NCI-H2227 treated with DMSO at 0.1 percent for 48 hours (cell line): ENCODE results near the gene EDEM2.
"Not testable (repeated sequence)": the region's sequence is repeated elsewhere in the genome, so short reads cannot be mapped to it uniquely, and the experiment has no call there.

Experiments used
- DNase-seq: peaks from one replicate; lab custom pipeline; 2025; lab: John Stamatoyannopoulos, UW

EDEM2 gene, protein sequence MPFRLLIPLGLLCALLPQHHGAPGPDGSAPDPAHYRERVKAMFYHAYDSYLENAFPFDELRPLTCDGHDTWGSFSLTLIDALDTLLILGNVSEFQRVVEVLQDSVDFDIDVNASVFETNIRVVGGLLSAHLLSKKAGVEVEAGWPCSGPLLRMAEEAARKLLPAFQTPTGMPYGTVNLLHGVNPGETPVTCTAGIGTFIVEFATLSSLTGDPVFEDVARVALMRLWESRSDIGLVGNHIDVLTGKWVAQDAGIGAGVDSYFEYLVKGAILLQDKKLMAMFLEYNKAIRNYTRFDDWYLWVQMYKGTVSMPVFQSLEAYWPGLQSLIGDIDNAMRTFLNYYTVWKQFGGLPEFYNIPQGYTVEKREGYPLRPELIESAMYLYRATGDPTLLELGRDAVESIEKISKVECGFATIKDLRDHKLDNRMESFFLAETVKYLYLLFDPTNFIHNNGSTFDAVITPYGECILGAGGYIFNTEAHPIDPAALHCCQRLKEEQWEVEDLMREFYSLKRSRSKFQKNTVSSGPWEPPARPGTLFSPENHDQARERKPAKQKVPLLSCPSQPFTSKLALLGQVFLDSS

DNA sequence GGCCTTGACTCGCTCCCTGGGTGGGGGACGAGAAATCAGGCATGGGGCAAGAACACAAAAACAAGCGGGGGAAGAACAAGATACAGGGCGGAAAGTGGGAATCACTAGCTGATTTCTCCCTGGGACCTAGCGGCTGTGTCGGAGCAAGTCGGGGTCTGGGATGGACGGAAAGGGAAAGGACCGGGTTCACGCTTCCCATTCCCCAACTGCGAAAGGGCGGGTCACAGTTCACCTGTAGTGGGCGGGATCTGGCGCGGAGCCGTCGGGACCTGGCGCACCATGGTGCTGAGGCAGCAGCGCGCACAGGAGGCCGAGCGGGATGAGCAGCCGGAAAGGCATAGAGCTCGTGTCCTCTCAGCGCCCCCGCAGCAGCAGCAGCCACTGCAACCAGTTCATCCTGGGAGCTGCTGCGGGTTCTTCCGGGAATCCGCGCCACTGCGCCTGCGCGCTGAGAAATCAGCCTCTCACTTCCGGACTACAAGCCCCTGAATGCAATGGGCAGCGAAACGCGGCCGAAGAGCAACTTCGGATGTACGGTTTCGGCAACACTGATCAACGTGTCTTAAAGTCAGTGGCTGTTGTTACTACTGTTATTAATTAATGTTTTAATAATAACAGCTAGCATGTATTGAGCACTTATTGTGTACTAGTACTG is at the start of gene EDEM2:
TSS of gene EDEM2 (minus strand) at position 417 of the 655 bp plus-strand sequence. CDS start at position 339, 78 bp downstream.
- peak; percentile 95 for DNase-seq

DNA sequence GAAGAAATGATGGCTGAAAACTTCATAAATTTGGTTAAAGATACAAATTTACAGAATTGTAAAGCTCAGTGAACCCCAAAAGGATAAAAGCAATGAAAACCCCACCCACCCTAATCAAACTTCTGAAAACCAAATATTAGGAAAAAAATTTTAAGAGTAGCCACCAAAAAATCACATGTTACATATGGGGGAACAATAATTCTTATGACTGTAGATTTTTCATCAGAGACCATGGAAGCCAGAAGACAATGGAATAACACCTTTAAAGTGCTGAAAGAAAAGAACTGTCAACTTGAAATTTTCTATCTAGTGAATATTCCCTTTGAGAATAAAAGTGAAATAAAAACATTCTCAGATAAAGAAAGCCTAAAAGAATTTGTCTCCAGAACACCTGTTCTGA is 49.2 kb upstream of the EDEM2 start:
- DNase-seq = no peak

DNA sequence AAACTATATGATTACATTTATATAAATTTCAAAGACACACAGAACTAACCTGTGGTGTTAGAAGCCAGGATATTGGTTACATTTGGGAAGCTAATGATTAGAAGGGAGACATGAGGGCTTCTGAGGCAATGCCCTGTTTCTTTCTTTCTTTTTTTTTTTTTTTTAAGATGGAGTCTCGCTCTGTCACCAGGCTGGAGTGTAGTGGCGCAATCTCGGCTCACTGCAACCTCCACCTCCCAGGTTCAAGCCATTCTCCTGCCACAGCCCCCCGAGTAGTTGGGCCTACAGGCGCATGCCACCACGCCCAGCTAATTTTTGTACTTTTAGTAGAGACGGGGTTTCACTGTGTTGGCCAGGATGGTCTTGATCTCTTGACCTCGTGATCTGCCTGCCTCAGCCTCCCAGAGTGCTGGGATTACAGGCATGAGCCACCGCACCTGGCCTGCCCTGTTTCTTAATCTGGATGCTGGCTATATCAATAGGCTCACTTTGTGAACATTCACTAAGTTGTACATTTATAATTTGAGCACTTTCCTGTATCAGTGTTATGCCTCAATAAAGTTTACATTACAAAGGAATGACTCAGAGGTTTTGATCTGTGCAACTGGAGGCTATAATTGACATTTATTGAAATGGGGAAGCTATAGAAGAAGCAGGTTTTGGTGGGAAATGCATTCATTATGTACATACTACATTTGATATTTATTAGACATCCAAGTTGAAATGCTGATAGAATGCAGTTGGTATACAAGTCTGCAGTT is 46.1 kb upstream of the EDEM2 start:
- DNase-seq = not testable (repeated sequence)

DNA sequence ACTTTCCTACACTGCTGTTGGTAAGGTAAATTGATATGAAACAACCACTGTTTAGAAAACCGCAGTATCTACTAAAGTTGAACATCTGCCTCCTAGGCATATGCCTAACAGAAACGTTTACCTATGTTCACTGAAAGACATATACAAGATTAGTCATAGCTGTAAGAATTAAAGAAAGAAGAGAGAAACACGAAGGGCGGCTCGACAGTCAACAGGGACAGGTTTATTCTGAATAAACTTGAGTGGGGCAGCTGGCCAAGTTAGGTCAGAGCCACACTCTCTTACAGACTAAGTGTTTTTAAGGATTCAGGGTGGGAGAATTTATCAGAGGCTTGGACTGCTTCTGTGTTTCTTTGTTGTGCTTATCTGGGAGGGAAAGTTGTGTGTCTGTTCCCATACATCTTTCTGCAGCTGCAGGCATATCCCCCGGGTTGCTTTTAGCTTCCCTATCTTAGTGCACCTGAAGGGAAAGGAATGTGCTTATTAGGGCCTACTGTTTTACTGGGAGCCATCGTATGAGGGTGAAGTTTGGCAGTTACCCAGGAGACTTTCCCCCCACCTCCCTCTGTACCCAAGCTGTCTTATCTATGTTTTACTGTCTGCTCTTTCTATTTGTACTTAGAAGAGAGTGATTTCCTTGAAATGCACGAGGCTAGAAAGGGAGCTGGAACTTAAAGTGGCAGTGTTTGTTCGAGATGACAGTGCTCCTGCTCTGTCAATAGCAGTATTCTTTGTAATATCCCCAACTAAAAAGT is 45.2 kb upstream of the EDEM2 start:
- no peak for DNase-seq

DNA sequence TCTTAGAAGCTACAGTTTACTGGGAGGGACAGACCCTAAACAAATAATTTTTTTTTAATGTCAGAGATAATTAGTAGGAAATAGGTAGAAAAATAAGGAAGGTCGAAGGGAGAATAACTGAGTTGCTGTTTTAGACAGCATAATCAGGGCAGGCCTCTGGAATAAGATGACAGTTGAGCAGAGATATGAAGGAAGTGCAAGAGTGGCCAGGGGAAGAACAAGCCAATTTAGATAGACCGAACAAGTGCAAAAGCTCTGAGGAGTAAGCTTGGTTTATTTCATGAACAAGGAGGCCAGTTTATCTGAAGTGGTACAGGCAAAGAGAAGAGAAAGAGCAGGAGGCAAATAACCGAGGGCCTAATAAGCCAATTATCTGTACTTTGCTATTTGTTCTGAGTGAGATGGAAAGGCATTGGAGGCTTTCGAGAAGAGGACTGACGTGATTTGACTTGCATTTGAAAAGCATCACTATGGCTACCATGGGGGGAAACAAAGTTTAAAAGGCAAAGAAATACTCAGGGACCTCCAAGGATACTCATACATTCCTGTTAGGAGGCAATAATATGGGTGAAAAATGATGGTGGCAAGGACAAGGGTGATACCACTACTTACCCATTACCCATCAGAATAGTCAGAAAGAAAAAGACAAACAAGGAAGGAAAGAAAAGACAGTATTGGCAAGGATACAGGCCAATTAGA is 44.4 kb upstream of the EDEM2 start:
- DNase-seq = peak; percentile 37

DNA sequence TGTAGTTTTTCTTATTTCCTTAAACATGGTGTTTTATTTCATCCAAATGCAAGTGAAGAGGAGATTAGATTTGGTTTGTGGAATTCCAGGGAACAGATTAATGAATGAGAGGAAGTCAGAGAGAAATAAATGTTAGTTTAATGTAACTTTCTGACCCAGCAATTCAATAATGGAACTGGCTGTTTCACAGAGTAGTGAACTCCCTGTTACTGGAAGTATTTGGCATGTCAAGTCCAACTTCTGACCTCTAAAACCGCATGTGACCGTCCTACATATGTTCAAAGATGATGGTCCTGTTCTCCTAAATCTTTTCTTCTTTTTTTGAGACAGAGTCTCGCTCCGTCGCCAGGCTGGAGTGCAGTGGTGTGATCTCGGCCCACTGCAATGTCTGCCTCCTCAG is 43.4 kb upstream of the EDEM2 start:
- no peak for DNase-seq

DNA sequence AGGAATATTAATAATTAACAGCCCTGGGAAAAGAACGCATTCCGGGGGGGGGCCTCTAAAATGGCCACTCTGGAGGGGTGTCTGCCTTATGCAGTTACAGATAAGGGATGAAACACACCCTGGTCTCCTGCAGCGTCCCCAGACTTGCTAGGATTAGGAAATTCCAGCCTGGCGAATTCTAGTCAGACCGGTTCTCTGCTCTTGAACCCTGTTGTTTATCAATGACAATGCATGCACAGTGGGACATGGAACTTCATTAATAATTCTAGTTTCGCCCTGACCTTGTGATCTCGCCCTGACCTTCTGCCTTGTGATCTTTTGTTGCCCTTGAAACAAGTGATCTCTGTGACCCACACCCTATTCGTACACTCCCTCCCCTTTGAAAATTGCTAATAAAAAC is 42.1 kb upstream of the EDEM2 start:
- DNase-seq = not testable (repeated sequence)

DNA sequence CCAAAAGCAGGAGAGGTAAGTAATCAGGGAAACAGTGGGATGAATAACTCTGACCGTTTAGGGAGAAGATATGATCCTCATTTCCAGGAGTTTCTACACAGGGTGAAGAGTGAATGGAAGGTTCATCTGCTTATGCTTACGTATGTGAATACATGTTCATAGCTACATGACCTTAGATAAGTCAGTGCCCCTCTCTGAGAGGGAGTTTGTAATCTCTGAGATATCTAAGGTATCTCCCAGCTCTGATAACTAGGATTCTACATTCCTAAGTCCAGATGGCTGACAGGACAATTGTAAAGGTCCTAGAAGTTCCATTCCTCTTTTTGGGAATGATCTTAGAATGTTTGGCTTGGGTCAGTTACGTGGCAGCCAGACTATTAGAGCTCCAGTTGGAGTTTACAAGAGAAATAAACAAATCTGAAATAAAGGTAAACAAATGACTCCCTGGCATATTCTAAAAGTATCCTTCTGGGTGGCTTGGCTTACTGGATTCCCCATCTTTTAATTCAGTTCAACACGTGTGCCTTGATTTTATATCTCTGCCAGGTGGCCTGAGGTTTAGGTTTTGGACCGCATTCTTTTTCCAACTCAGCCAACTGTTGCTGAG is 40.6 kb upstream of the EDEM2 start:
- DNase-seq = no peak

DNA sequence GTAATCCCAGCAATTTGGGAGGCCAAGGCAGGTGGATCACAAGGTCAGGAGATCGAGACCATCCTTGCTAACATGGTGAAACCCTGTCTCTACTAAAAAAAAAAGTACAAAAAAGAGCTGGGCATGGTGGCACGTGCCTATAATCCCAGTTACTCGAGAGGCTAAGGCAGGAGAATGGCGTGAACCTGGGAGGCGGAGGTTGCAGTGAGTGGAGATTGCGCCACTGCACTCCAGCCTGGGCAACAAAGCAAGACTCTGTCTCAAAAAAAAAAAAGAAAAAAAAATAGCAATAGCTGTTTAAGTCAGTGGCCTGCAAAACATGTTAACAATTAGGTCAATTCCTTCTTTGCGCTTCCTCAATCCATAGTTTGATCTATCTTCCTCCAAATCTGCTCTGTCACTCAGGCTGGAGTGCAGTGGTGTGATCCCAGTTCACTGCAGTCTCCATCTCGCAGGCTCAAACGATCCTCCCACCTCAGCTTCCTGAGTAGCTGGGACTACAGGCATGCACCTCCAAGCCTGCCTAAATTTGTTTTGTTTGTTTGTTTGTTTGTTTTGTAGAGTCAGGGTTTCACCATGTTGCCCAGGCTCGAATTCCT is 39.7 kb upstream of the EDEM2 start:
- DNase-seq = not testable (repeated sequence)

DNA sequence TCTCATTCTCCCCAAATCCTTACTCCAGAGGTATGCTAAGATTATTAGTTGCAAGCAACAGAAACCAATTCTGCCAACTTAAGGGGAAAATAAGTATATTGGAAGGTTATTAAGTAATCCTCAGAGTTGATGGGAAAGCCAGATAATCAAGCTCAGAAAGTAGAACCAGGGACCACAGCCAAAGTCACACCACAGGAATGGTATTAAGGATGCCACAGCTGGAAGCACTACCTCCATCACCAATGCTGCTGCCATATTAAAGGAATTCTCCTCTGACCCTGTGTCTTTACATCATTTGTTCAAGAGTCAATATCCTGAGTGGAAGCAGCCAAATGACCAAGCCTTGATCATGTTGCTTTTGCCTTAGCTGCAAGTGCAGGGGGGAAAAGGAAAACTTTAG is 34.6 kb upstream of the EDEM2 start:
- DNase-seq = no peak

DNA sequence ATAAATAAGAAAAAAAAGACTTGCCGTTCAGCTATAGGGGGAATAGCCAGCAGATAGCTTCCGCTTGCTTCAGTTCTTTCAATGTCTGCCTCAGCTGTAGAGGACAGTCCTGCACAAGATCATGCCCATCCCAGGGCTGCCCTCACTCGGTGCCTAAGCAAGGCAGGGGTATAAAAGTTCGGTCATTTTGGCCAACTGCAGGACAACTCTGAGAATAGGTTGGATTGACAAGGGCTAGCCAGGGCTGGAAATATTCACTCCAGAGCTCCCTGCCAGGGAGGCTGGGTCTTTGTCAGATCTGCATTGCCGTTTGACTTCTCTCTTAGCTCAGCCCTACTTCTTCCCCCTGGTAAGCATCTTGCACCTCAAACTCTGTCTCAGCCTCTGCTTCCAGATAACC is 33.1 kb upstream of the EDEM2 start:
- DNase-seq = no peak

DNA sequence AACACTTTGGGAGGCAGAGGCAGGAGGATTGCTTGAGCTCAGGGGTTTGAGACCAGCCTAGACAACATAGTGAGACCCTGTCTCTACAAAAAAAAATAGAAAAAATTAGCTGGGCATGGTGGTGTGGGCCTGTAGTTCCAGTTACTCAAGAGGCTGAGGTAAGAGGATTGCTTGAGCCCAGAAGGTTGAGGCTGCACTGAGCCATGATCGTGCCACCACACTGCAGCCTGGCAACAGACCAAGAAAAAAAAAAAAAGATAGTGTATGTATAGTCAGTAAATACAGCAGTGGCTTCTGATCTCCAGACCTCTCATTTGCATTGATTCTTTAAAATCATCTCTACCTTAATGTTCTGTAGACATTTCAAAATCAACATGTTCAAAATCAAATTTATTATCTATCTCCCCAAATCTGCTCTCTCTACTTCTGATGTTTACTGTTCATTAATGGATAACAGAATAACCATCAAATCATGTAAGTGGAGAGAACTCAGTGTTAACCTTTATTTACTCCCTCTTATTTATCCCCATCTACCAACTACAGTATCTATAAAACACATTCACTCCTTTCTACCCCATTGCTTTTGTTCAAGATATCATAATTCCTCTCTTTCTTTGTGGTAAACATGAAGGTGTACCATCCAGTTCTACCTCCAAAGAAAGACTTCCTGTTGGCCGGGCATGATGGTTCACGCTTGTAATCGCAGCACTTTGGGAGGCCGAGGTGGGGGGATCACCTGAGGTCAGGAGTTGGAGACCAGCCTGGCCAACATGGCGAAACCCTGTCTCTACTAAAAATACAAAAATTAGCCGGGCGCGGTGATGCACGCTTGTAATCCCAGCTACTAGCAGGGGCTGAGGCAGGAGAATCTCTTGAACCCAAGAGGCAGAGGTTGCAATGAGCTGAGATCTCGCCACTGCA is 32.4 kb upstream of the EDEM2 start:
- DNase-seq = no peak

DNA sequence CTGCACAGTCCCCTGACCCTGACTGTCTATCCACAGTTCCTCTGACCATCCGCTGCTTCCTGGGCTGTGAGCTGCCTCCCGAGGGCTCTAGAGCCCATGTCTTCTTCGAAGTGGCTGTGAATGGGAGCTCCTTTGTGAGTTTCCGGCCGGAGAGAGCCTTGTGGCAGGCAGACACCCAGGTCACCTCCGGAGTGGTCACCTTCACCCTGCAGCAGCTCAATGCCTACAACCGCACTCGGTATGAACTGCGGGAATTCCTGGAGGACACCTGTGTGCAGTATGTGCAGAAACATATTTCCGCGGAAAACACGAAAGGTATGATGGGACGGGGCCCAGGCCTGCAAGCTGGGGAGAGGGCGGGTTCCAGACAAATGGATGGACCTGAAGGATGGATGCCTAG is 29.0 kb upstream of the EDEM2 start:
- DNase-seq = no peak

DNA sequence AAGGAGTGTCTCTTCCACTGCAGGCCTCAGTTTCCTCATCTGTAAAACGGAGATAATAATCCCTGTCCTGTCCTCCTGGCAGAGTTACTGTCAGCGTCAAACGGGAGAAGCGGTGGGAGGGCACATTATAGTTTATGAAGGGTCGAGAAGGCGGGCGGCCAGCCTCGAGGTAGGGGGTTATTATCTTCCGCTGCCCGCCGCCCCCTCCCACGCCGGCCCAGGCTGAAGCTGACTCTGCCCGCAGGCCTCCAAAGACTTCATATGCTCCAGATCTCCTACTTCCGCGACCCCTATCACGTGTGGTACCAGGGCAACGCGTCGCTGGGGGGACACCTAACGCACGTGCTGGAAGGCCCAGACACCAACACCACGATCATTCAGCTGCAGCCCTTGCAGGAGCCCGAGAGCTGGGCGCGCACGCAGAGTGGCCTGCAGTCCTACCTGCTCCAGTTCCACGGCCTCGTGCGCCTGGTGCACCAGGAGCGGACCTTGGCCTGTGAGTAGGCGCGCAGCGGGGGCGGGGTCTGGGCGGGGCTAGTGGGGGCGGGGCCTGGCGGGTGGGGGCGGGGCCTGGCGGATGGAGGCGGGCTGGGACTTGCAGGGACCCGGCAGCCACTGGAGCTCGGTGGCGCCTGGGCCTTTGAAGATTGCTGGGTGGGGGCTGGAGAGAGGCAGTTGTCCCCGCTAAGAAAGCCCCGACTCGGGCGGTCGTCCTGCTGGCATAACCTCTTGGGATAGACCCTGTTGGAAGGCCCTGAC is 27.5 kb upstream of the EDEM2 start:
- DNase-seq = no peak

DNA sequence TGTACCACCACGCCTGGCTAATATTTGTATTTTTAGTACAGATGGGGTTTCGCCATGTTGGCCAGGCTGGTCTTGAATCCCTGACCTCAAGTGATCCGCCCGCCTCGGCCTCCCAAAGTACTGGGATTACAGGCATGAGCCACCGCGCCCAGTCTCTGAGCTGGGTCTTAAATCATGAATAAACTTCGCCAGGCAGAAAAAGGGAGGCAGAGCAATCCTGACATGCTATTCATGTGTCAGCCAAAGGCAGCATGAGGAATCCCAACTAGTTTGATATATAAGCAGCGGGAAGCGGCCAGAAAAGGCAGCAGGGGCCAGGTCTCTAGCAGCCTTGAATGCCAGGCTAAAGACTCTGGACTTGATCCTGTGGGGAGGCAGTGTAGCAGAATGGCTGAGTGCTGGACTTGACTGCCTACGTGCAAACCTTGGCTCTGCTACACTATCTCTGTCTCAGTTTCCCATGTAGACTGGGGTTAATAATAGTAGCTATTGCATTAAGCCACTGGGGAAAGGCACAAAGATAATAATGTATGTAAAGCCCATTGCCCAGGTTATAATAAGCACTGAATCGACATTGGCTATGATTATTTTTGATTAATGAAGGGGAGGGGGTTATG is 26.5 kb upstream of the EDEM2 start:
- no peak for DNase-seq

DNA sequence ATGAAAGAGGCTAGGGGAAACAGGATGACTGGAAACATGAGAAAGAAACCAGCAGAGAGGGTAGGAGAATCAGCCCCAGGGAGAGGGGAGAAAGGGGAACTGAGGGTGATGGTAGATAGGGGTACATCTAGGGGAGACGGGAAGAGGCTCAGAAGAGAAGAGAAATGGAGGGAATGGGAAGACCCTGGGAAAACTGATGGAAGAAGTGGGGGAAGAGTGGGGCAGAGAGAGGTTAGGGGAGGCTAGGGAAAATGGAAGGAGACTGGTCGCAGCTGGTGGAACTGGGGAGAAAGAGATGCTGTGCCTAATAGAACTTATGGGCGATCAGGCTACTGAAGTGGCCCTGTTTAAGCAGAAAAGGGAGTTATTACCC is 25.3 kb upstream of the EDEM2 start:
- DNase-seq = no peak

DNA sequence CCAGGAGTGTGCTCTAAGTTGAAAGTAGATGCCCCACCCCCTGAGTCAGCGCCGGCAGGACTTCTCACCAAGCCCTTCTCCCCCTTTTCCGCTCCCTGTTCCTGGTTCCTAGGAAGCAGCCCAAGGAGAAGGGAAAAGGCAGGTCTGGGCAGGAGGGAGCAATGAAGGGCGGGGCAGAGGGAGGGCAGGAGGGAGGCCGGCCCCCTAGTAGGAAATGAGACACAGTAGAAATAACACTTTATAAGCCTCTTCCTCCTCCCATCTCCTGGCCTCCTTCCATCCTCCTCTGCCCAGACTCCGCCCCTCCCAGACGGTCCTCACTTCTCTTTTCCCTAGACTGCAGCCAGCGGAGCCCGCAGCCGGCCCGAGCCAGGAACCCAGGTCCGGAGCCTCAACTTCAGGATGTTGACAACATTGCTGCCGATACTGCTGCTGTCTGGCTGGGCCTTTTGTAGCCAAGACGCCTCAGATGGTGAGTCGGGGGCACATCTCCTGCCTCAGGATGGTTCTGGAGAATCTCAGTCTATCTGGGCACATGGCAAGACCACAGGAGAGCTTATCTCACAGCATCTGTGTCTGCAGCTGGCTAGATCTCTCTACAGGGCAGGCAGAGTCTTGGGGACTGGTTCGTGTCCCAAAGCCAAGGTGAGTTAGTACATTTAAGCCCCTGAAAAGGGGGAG is 24.8 kb upstream of the EDEM2 start, which contains the start of gene PROCR:
TSS of gene PROCR (plus strand) at position 320 of the 681 bp plus-strand sequence. CDS start at position 403, 83 bp downstream.
- DNase-seq = peak; percentile 83
